HepG2 (cell line): ENCODE results near the gene HDDC3. TPM values are rescaled to one million over a fixed set of nuclear protein-coding genes. Genes with fewer than 3 reads are reported as not detected.
A peak's percentile ranks its signal among the peaks of the same experiment; 100 is the strongest.

Source experiments
- ATAC-seq: fragments of 200-7000 bp; cut with Tn5 transposase; 3 replicates; pipeline ENCODE4 v1.9.1; 2020; ENCODE audit warnings: mild to moderate bottlenecking, moderate library complexity
- BruUV-seq: library from RNA; stranded (reverse); fragments of 400-500 nt; replicated peaks from 2 replicates; lab custom pipeline; 2021; lab: Mats Ljungman, UMichigan
- CTCF ChIA-PET: fragments of 300-600 bp; formaldehyde crosslinking; extraction: SDS; loops from one replicate; lab custom pipeline; 2021; ENCODE audit warnings: low total read pairs, inconsistent platforms, low intra/inter-chr PET ratio; lab: Yijun Ruan, JAX
- POLR2A ChIA-PET: fragments of 350-600 bp; sonication (Branson Sonifier 250); formaldehyde crosslinking; loops from one replicate; lab custom pipeline; 2020; ENCODE audit warnings: antibody characterized with exemption, inconsistent platforms; lab: Yijun Ruan, JAX
- DNase-seq: peaks from one replicate; pipeline ENCODE4 v3.0.0-alpha.2; 2015; ENCODE audit warnings: low spot score
- FAIRE-seq: peaks from 3 replicates; lab custom pipeline; 2011; peaks lifted over from hg19 to GRCh38; lab: Jason Lieb, UNC
- H2AFZ ChIP-seq: one replicate; pipeline ENCODE4 v1.6.1; 2011; ENCODE audit warnings: low read length, inconsistent platforms
- H3K27ac ChIP-seq: fragments of 300-600 bp; 3 replicates; pipeline ENCODE4 v1.8.0; 2011; ENCODE audit warnings: mixed run types, mild to moderate bottlenecking, mixed read lengths, low read length, inconsistent platforms; ENCODE audit not compliant: insufficient read depth; ENCODE audit errors: extremely low read length
- H3K27me3 ChIP-seq, 2 experiments: fragments of 200-600 bp in 1 of 2; 2 replicates in 1 of 2; 3 replicates in 1 of 2; pipeline versions ENCODE4 v1.6.0 to v1.8.0; 2011; ENCODE audit warnings: low read length in 2 of 2, mild to moderate bottlenecking in 2 of 2, moderate library complexity in 2 of 2, inconsistent platforms in 1 of 2; ENCODE audit not compliant: insufficient read depth in 2 of 2, control insufficient read depth in 1 of 2
- H3K36me3 ChIP-seq, 2 experiments: fragments of 200-600 bp in 1 of 2; replicated peaks in 1 of 2; 2 replicates in 1 of 2; 3 replicates in 1 of 2; pipeline versions ENCODE4 v1.5.1 to v1.8.0; 2011; ENCODE audit warnings: low read length in 2 of 2, inconsistent platforms in 1 of 2; ENCODE audit not compliant: insufficient read depth in 2 of 2, control insufficient read depth in 1 of 2
- H3K4me1 ChIP-seq: 2 replicates; pipeline ENCODE4 v1.5.1; 2012; ENCODE audit warnings: low read length, inconsistent platforms; ENCODE audit not compliant: insufficient read depth
- H3K4me2 ChIP-seq: 2 replicates; pipeline ENCODE4 v1.6.0; 2011; ENCODE audit warnings: low read depth, low read length, inconsistent platforms
- H3K4me3 ChIP-seq, 3 experiments: fragments of 200-600 bp in 1 of 3; sonication (generic), shearing (Covaris generic) in 1 of 3; replicated peaks in 1 of 3; 2 replicates each; pipeline ENCODE4 v1.5.1; 2011 to 2016; ENCODE audit warnings: low read length in 3 of 3, inconsistent platforms in 2 of 3, low read depth in 2 of 3, mild to moderate bottlenecking in 2 of 3, control low read depth in 1 of 3, mixed read lengths in 1 of 3; ENCODE audit not compliant: insufficient read depth in 1 of 3
- H3K79me2 ChIP-seq: one replicate; pipeline ENCODE4 v1.6.1; 2011; ENCODE audit warnings: low read length, inconsistent platforms; ENCODE audit not compliant: insufficient read depth
- H3K9ac ChIP-seq: 2 replicates; pipeline ENCODE4 v1.6.0; 2011; ENCODE audit warnings: mild to moderate bottlenecking, low read depth, low read length, inconsistent platforms; ENCODE audit not compliant: insufficient read depth
- H3K9me3 ChIP-seq: 2 replicates; pipeline ENCODE4 v1.5.1; 2012; ENCODE audit warnings: mild to moderate bottlenecking, low read length
- H4K20me1 ChIP-seq: 2 replicates; pipeline ENCODE4 v1.6.0; 2011; ENCODE audit warnings: inconsistent platforms, mild to moderate bottlenecking, low read length, moderate library complexity; ENCODE audit not compliant: insufficient read depth
- ARHGAP35 ChIP-seq: sonication (generic); formaldehyde crosslinking; IDR thresholded peaks from 2 replicates; pipeline ENCODE4 v1.9.0; 2022; ENCODE audit warnings: mild to moderate bottlenecking, inconsistent platforms, moderate library complexity, missing genetic modification reagents, borderline replicate concordance
- ATAD3A ChIP-seq: sonication (generic); formaldehyde crosslinking; IDR thresholded peaks from 2 replicates; pipeline ENCODE4 v1.4.0; 2020; ENCODE audit warnings: missing genetic modification reagents
- ATRX ChIP-seq: sonication (generic); formaldehyde crosslinking; IDR thresholded peaks from 2 replicates; pipeline ENCODE4 v1.4.0; 2020; ENCODE audit warnings: missing genetic modification reagents, borderline replicate concordance
- CHD2 ChIP-seq: IDR thresholded peaks from 2 replicates; pipeline ENCODE4 v1.6.1; 2011; ENCODE audit warnings: low read depth, low read length, improper control_type of control experiment
- FOXK2 ChIP-seq: fragments of 450-650 bp; IDR thresholded peaks from 2 replicates; pipeline ENCODE4 v1.6.1; 2016
- GZF1 ChIP-seq: sonication (generic); formaldehyde crosslinking; IDR thresholded peaks from 2 replicates; pipeline ENCODE4 v1.5.1; 2020; ENCODE audit warnings: mild to moderate bottlenecking, missing genetic modification reagents
- HMG20B ChIP-seq: conservative IDR thresholded peaks from 2 replicates; pipeline ENCODE4 v1.6.1; 2016; ENCODE audit warnings: missing genetic modification reagents, missing compliant biosample characterization
- HNRNPK ChIP-seq: fragments of 200-400 bp; formaldehyde crosslinking; IDR thresholded peaks from 2 replicates; pipeline ENCODE4 v1.6.1; 2018; ENCODE audit warnings: low read length, low read depth, moderate library complexity, mild to moderate bottlenecking; ENCODE audit not compliant: poor library complexity, severe bottlenecking
- MIER3 ChIP-seq: IDR thresholded peaks from 2 replicates; pipeline ENCODE4 v1.6.1; 2016; ENCODE audit warnings: missing compliant biosample characterization, borderline replicate concordance
- PAF1 ChIP-seq: IDR thresholded peaks from 2 replicates; pipeline ENCODE4 v1.6.1; 2016; ENCODE audit warnings: missing genetic modification reagents, missing compliant biosample characterization
- POLR2A ChIP-seq, 2 experiments: IDR thresholded peaks; 2 replicates each; pipeline ENCODE4 v1.6.1; 2011; ENCODE audit warnings: low read depth in 2 of 2, low read length in 2 of 2, mild to moderate bottlenecking in 1 of 2, moderate library complexity in 1 of 2; ENCODE audit not compliant: insufficient read depth in 1 of 2
- RBM22 ChIP-seq: fragments of 200-400 bp; formaldehyde crosslinking; optimal IDR thresholded peaks from 2 replicates; pipeline ENCODE3; 2017; ENCODE audit warnings: mild to moderate bottlenecking, low read length, moderate library complexity
- RCOR2 ChIP-seq: IDR thresholded peaks from 2 replicates; pipeline ENCODE4 v1.6.1; 2016; ENCODE audit warnings: missing biosample characterization, missing genetic modification reagents
- REPIN1 ChIP-seq: sonication (generic); formaldehyde crosslinking; IDR thresholded peaks from 2 replicates; pipeline ENCODE4 v1.8.0; 2022; ENCODE audit warnings: missing genetic modification reagents, low read depth, mild to moderate bottlenecking, borderline replicate concordance
- SOX13 ChIP-seq, 3 experiments: fragments of 450-650 bp in 1 of 3; sonication (generic) in 1 of 3; formaldehyde crosslinking in 1 of 3; IDR thresholded peaks in 2 of 3; conservative IDR thresholded peaks in 1 of 3; 2 replicates each; pipeline versions ENCODE4 v1.5.0 to v1.6.1; 2016 to 2020; ENCODE audit warnings: antibody characterized with exemption in 1 of 3, mild to moderate bottlenecking in 1 of 3, missing compliant biosample characterization in 1 of 3, missing genetic modification reagents in 1 of 3, moderate library complexity in 1 of 3
- ZBTB21 ChIP-seq: sonication (generic); formaldehyde crosslinking; IDR thresholded peaks from 2 replicates; pipeline ENCODE4 v1.4.0; 2020; ENCODE audit warnings: missing genetic modification reagents
- ZFX ChIP-seq: sonication (generic); formaldehyde crosslinking; IDR thresholded peaks from 2 replicates; pipeline ENCODE4 v1.4.0; 2020; ENCODE audit warnings: mild to moderate bottlenecking, low read depth, missing genetic modification reagents, moderate library complexity
- ZNF816 ChIP-seq: sonication (generic); formaldehyde crosslinking; IDR thresholded peaks from 2 replicates; pipeline ENCODE4 v1.8.0; 2022; ENCODE audit warnings: missing genetic modification reagents, mild to moderate bottlenecking, borderline replicate concordance
- WGBS: methylation state at CpG from one replicate; pipeline ENCODE4 v1.1.6; 2017; ENCODE audit warnings: low lambda C conversion rate; 5-methylcytosine and 5-hydroxymethylcytosine counted together
- in situ Hi-C: cut with HindIII; loops from 2 replicates; pipeline ENCODE4 v1.10.0; 2017; ENCODE audit warnings: low pct_unique_long_range_greater_than_20kb; ENCODE audit not compliant: extremely low pct_ligation_motif_present
- intact Hi-C: fragments of 100-400 bp; cut with micrococcal nuclease; formaldehyde crosslinking; loops from one replicate; pipeline ENCODE4 v1.10.0; 2022; ENCODE audit not compliant: unreplicated experiment
- polyA plus RNA-seq, 8 experiments: library from polyadenylated mRNA; depleted of rRNA in 3 of 8; stranded (reverse) in 7 of 8; unstranded in 1 of 8; fragments of >200 nt; fragmentation: Illumina TruSeq in 4 of 8; extraction: Trizol in 4 of 8; gene quantifications; 2 replicates each; pipeline versions ENCODE4 v1.2.1 to v1.2.3, GENCODE V29; 2011 to 2016; ENCODE audit warnings: low read depth in 4 of 8, missing spikeins in 1 of 8, mixed read lengths in 1 of 8; ENCODE audit not compliant: insufficient read depth in 1 of 8
- total RNA-seq, 5 experiments: library from RNA; depleted of rRNA; stranded (reverse); fragments of >200 nt; fragmentation: Illumina TruSeq; extraction: Trizol; gene quantifications; 2 replicates each; pipeline ENCODE4 v1.2.3, GENCODE V29; 2016; ENCODE audit warnings: low read depth in 1 of 5
- TF ChIP-seq, protein P1 (sequence below): sonication (generic); formaldehyde crosslinking; IDR thresholded peaks from 2 replicates; pipeline ENCODE4 v1.4.0; 2020; ENCODE audit warnings: missing genetic modification reagents

The HDDC3 gene
- total and polyA plus RNA-seq, 2 of the 13 experiments (the other 11 are each of a cell fraction or from before 2014, with no cell fraction given), result 18.7 to 28.3 TPM

DNA sequence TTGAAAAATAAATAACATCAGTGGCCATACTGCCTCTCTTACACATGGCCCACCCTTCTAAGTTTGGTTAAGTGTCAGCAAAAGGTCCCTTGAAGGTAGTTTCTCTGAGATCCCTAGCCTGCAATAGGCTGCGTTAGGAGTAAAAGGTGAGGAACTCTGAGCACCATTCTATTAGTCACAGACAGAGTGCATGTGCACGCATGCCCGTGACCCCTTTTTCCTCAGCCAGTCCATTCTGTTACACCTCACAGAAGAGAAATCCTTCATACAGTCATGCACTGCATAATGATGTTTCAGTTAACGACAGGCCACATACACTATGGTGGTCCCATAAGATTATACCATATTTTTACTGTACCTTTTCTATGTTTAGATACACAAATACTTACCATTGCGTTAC, 34.9 kb upstream of the HDDC3 start:
- intact Hi-C loops, result no loop called here
- CTCF ChIA-PET, result no interaction called here
- ATAC-seq, result no peak

DNA sequence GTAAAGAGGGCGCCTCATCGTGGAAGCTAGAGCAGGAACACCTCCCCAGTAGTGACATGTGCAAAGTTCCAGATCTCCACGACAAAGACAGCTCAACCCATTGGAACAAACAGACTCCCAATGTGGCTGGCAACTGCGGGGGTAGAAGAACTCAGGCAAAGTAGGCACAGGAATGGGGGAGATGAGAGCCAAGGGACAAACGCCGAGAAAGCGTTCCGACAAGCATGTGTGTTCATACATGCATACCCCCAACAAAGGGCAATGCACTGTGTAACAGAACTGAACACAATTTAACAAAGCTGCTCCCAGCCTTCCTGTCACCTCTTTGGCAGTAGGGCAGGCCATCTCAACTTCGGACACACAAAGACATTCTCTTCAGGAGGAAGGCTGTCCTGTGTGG, 33.9 kb upstream of the HDDC3 start:
- POLR2A ChIA-PET, result interaction anchor here (1.3 kb wide), 1 partner anchor 12 kb away, joined by 3 read pairs; the partner anchor contains the start of gene RCCD1
- H2AFZ ChIP-seq, result no peak overlapping the region
- peaks cover 18 to 69% of the 10 kb centered on the region in 2 experiments for H3K36me3 ChIP-seq
- DNase-seq, result no peak
- H3K4me2 ChIP-seq, result no peak overlapping the region
- TSS peak; percentile 32 for BruUV-seq
- intact Hi-C loops (no loop called here), in situ Hi-C loops (no loop called here)
- CTCF ChIA-PET, result no interaction called here
- WGBS, result 96% methylated on average over 9 of the region's 9 CpGs
- no peaks in the 10 kb centered on the region for H3K9me3 ChIP-seq
- H3K4me1 ChIP-seq, result no peaks in the 10 kb centered on the region
- H4K20me1 ChIP-seq, result no peaks in the 10 kb centered on the region; the same call in 1 of the 2 replicates
- no peak for ATAC-seq
- no peaks in the 10 kb centered on the region for H3K79me2 ChIP-seq
- no peaks in the 10 kb centered on the region for H3K27me3 ChIP-seq
- H3K27ac ChIP-seq, result no peak overlapping the region
- no peak overlapping the region for H3K9ac ChIP-seq
- no peak overlapping the region for H3K4me3 ChIP-seq
- FAIRE-seq, result no peak
- TF ChIP-seq REPIN1 (no peak), RBM22 (peak; percentile 78), POLR2A (IDR thresholded peaks at IDR 0.05; ENCODE audit: insufficient read depth in 1 of 2, low read depth in 2 of 2, low read length in 2 of 2) (peak in 1 of 2 experiments; percentile 31; a peak in 1 of 4 replicates), HNRNPK (no peak), RCOR2 (CRISPR knock-in tag) (no peak), ZFX (CRISPR knock-in tag) (no peak), PAF1 (no peak), ARHGAP35 (CRISPR knock-in tag) (no peak), MIER3 (no peak), ZNF816 (no peak), ATAD3A (no peak), CHD2 (no peak), FOXK2 (no peak)

More for the DNA sequence above, 34.9 kb upstream of the HDDC3 start:
- peaks cover 15 to 60% of the 10 kb centered on the region in 2 experiments for H3K36me3 ChIP-seq
- no TSS peak for BruUV-seq
- FAIRE-seq (no peak), DNase-seq (no peak)
- POLR2A ChIA-PET, result no interaction called here
- H3K27ac ChIP-seq, result no peak overlapping the region
- no peaks in the 10 kb centered on the region; the same call in 1 of the 2 replicates for H4K20me1 ChIP-seq
- no peak overlapping the region for H2AFZ ChIP-seq
- TF ChIP-seq HMG20B (CRISPR knock-in tag), result no peak
- no peak for TF ChIP-seq GZF1 (CRISPR knock-in tag)
- no peak for TF ChIP-seq ATRX (CRISPR knock-in tag)
- TF ChIP-seq RBM22, result peak; percentile 50
- no peak for TF ChIP-seq ZBTB21 (CRISPR knock-in tag)
- TF ChIP-seq, protein P1, sequence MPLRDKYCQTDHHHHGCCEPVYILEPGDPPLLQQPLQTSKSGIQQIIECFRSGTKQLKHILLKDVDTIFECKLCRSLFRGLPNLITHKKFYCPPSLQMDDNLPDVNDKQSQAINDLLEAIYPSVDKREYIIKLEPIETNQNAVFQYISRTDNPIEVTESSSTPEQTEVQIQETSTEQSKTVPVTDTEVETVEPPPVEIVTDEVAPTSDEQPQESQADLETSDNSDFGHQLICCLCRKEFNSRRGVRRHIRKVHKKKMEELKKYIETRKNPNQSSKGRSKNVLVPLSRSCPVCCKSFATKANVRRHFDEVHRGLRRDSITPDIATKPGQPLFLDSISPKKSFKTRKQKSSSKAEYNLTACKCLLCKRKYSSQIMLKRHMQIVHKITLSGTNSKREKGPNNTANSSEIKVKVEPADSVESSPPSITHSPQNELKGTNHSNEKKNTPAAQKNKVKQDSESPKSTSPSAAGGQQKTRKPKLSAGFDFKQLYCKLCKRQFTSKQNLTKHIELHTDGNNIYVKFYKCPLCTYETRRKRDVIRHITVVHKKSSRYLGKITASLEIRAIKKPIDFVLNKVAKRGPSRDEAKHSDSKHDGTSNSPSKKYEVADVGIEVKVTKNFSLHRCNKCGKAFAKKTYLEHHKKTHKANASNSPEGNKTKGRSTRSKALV (CRISPR knock-in tag), result no peak
- TF ChIP-seq SOX13 (IDR thresholded peaks at IDR 0.05), result no peak
- TF ChIP-seq SOX13 (CRISPR knock-in tag; conservative IDR thresholded peaks at IDR 0.05 in 1 of 2, IDR thresholded peaks at IDR 0.05 in 1 of 2), result no peak
- no peaks in the 10 kb centered on the region for H3K27me3 ChIP-seq
- no peak overlapping the region for H3K4me2 ChIP-seq
- no peaks in the 10 kb centered on the region for H3K79me2 ChIP-seq
- WGBS, result 99% methylated on average over 5 of the region's 5 CpGs
- no peak overlapping the region for H3K9ac ChIP-seq
- H3K4me1 ChIP-seq, result no peaks in the 10 kb centered on the region
- no peaks in the 10 kb centered on the region for H3K9me3 ChIP-seq
- in situ Hi-C loops, result no loop called here
- no peak overlapping the region for H3K4me3 ChIP-seq
